Retinal pigment epithelial cell (primary cell): ENCODE measurements around the gene PPP2R5E.
A peak's percentile ranks its signal among the peaks of the same experiment; 100 is the strongest.

Experiments used
- DNase-seq: peaks from one replicate; pipeline ENCODE4 v3.0.0-alpha.2; 2010; ENCODE audit warnings: low read depth
- H3K4me3 ChIP-seq: 2 replicates; pipeline ENCODE4 v1.5.1; 2011; ENCODE audit warnings: mild to moderate bottlenecking, low read length, control low read depth, moderate library complexity
- TF ChIP-seq, protein P1 (sequence below): conservative IDR thresholded peaks from 2 replicates; pipeline ENCODE4 v1.5.1; 2011; ENCODE audit warnings: low read depth, low read length, control low read depth, inconsistent platforms

PPP2R5E gene

GRCh38 chr14:63475761-63476160, 67.4 kb downstream of the PPP2R5E start:
- TF ChIP-seq, protein P1, sequence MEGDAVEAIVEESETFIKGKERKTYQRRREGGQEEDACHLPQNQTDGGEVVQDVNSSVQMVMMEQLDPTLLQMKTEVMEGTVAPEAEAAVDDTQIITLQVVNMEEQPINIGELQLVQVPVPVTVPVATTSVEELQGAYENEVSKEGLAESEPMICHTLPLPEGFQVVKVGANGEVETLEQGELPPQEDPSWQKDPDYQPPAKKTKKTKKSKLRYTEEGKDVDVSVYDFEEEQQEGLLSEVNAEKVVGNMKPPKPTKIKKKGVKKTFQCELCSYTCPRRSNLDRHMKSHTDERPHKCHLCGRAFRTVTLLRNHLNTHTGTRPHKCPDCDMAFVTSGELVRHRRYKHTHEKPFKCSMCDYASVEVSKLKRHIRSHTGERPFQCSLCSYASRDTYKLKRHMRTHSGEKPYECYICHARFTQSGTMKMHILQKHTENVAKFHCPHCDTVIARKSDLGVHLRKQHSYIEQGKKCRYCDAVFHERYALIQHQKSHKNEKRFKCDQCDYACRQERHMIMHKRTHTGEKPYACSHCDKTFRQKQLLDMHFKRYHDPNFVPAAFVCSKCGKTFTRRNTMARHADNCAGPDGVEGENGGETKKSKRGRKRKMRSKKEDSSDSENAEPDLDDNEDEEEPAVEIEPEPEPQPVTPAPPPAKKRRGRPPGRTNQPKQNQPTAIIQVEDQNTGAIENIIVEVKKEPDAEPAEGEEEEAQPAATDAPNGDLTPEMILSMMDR, result no peak
- no peak overlapping the region for H3K4me3 ChIP-seq
- no peak for DNase-seq

- TF ChIP-seq, protein P1, result no peak
- no peak for DNase-seq
These were observed 68.3 kb downstream of the PPP2R5E start for GRCh38 chr14:63474844-63475243.

GRCh38 chr14:63474111-63474510, 69.1 kb downstream of the PPP2R5E start:
- no peak overlapping the region for H3K4me3 ChIP-seq
- TF ChIP-seq, protein P1, result no peak
- no peak for DNase-seq

More at GRCh38 chr14:63474844-63475243, 68.3 kb downstream of the PPP2R5E start:
- H3K4me3 ChIP-seq, result no peak overlapping the region

DNA sequence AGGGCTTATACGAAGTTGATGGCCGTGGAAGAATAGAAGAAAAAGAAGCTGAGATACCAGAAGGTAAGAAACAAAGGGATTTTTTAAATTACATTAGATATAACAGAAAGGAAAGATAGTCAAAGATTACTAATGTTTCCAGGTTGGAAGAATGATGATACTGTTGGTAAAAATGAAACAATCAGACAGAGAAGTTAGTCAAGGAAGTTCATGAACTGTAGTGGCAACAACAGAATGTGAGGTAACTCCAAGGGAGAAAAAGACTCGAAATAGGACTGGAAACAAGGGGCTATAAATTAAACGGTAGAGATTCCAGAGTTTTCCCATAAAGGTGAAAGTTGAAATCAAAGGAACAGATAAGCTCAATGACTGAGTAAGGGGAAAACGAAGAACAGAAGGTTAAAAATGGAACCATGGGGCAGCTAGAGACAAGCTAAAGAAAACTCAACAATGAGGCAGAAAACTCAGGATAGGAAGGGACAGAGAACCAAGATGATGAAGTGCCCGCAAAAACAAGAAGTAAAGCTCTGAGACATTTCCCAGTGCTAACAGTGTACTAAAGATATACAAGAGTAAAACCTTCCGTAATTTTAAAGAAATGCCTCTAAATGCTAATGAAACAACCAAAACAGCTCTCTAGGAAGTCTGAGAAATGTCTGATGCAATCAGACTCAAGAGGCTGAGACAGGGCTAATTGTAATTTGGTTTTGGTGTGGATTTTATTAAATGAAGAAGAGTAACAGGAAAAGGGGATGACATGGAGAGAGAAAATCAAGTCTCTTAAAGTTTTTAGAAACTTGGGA, 70.0 kb downstream of the PPP2R5E start:
- DNase-seq, result no peak
- TF ChIP-seq, protein P1, result no peak
- no peak overlapping the region for H3K4me3 ChIP-seq

DNA sequence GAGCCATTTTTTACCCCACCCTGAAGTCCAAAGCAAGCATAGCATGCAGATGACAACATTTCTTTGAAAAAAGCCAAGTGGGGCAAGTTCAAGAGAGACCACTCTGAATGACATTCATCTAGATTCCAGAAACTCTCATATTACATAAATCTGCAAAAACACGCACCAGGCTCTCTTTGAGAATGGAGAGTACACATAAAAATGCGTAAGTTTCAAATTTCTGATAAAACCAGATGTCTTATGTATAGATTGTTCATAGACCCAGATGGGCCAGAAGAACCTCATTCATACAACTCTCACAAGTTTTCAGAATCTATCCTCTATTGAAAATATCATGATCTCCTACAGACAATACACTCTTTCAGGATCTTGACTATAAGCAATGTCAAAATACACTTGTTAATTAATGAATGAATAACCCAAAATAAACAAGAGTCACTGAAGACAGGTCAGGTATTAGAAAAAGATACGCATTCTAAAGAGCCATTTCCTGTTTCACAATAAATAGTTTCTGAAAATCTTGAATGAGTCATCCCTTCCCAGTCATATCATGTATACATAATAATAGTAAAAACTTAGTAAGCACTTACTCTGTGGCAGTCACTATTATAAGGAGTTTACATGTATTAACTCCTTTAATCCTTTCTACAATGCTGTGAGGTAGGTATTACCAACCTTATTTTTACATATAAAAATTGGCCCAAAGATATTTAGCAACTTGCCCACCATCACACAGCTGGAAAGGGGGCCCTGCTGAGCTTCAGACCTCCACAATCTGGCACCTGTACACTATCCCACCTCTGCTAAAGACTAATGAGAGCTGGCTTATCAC, 72.0 kb downstream of the PPP2R5E start:
- DNase-seq, result peak; percentile 49
- TF ChIP-seq, protein P1, result no peak
- H3K4me3 ChIP-seq, result no peak overlapping the region

DNA sequence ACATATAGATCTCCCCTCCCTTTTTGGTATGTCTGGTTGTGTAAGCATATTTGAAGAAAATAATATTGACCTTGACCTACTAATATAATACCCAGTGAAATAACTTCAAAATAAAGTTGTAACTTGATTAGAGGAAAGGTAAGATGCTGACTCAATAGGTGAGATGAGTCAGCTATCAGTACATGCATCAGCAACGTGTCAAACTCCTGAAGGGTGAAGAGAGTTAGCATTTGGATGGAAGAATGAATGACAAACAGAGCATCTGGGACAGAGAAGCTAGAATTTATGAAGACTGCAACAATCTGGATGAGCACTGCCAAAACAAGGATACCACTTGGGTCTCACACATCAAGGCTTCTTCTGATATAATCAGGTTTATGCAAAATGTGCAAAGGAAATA, 74.9 kb downstream of the PPP2R5E start:
- no peak overlapping the region for H3K4me3 ChIP-seq
- no peak for DNase-seq
- TF ChIP-seq, protein P1, result no peak
